Neural cell (in vitro differentiated cells): ENCODE results near the gene POLN. TPM values are rescaled to one million over a fixed set of nuclear protein-coding genes. Genes with fewer than 3 reads are reported as not detected.
"Not testable (repeated sequence)": the region's sequence is repeated elsewhere in the genome, so short reads cannot be mapped to it uniquely, and the experiment has no call there.

Source experiments
- H2AFZ ChIP-seq: fragments of 200-600, 300-800 bp; sonication (generic), shearing (Covaris generic); 2 replicates; pipeline ENCODE4 v1.6.0; 2014; ENCODE audit warnings: low read depth, mild to moderate bottlenecking, antibody characterized with exemption, low read length, moderate library complexity
- H3F3A ChIP-seq: fragments of 200-600 bp; shearing (Covaris generic); 2 replicates; pipeline ENCODE4 v1.6.1; 2016; ENCODE audit warnings: mild to moderate bottlenecking, moderate library complexity, mixed read lengths, antibody characterized with exemption, low read length; ENCODE audit not compliant: insufficient read depth, poor library complexity, severe bottlenecking
- H3K27ac ChIP-seq: fragments of 200-600, 300-800 bp; sonication (generic), shearing (Covaris generic); 2 replicates; pipeline ENCODE4 v1.5.1; 2014; ENCODE audit warnings: mild to moderate bottlenecking, low read length, moderate library complexity
- H3K27me3 ChIP-seq: fragments of 300-800, 200-600 bp; sonication (generic), shearing (Covaris generic); 2 replicates; pipeline ENCODE4 v1.6.0; 2014; ENCODE audit warnings: mild to moderate bottlenecking, low read depth, low read length, moderate library complexity; ENCODE audit not compliant: insufficient read depth
- H3K36me3 ChIP-seq: fragments of 300-800, 200-600 bp; sonication (generic), shearing (Covaris generic); 2 replicates; pipeline ENCODE4 v1.5.1; 2014; ENCODE audit warnings: mild to moderate bottlenecking, antibody characterized with exemption, low read length, moderate library complexity; ENCODE audit not compliant: insufficient read depth
- H3K4me2 ChIP-seq: fragments of 300-800, 200-600 bp; sonication (generic), shearing (Covaris generic); 2 replicates; pipeline ENCODE4 v1.6.0; 2014; ENCODE audit warnings: mild to moderate bottlenecking, low read length
- H3K4me3 ChIP-seq: fragments of 300-800, 200-600 bp; sonication (generic), shearing (Covaris generic); 2 replicates; pipeline ENCODE4 v1.5.1; 2014; ENCODE audit warnings: mild to moderate bottlenecking, low read length, moderate library complexity
- H3K79me2 ChIP-seq: fragments of 200-600 bp; shearing (Covaris generic); replicated peaks from 2 replicates; pipeline ENCODE4 v1.6.0; 2014; ENCODE audit warnings: mild to moderate bottlenecking, low read length, moderate library complexity; ENCODE audit not compliant: insufficient read depth
- H3K9ac ChIP-seq: fragments of 300-800, 200-600 bp; sonication (generic), shearing (Covaris generic); 2 replicates; pipeline ENCODE4 v1.6.1; 2016; ENCODE audit warnings: mild to moderate bottlenecking, low read length, mixed read lengths
- H3K9me2 ChIP-seq: fragments of 200-600 bp; shearing (Covaris generic); 2 replicates; pipeline ENCODE4 v1.6.1; 2016; ENCODE audit warnings: mild to moderate bottlenecking, low read length, mixed read lengths; ENCODE audit not compliant: insufficient read depth
- H3K9me3 ChIP-seq: fragments of 200-600, 300-800 bp; sonication (generic), shearing (Covaris generic); 2 replicates; pipeline ENCODE4 v1.6.1; 2016; ENCODE audit warnings: mild to moderate bottlenecking, mixed run types, low read length, moderate library complexity, mixed read lengths
- H4K20me1 ChIP-seq: fragments of 200-600 bp; shearing (Covaris generic); 2 replicates; pipeline ENCODE4 v1.6.1; 2016; ENCODE audit warnings: mild to moderate bottlenecking, mixed run types; ENCODE audit not compliant: insufficient read depth
- CTCF ChIP-seq: fragments of 450-650 bp; IDR thresholded peaks from 2 replicates; pipeline ENCODE4 v1.5.1; 2014; ENCODE audit warnings: antibody characterized with exemption, mild to moderate bottlenecking, moderate library complexity; ENCODE audit not compliant: poor library complexity, severe bottlenecking
- EP300 ChIP-seq: fragments of 450-650 bp; conservative IDR thresholded peaks from 2 replicates; pipeline ENCODE4 v1.6.1; 2014; ENCODE audit warnings: antibody characterized with exemption, mild to moderate bottlenecking, moderate library complexity; ENCODE audit not compliant: poor library complexity, severe bottlenecking
- EZH2 ChIP-seq: fragments of 200-600, 300-800 bp; shearing (Covaris generic), sonication (generic); IDR thresholded peaks from 2 replicates; pipeline ENCODE4 v1.6.1; 2014; ENCODE audit warnings: antibody characterized with exemption, low read length, borderline replicate concordance, mild to moderate bottlenecking; ENCODE audit not compliant: insufficient read depth, poor library complexity, severe bottlenecking
- MXI1 ChIP-seq: fragments of 450-650 bp; conservative IDR thresholded peaks from 2 replicates; pipeline ENCODE4 v1.6.1; 2014; ENCODE audit warnings: antibody characterized with exemption, mild to moderate bottlenecking; ENCODE audit not compliant: poor library complexity, severe bottlenecking
- POLR2AphosphoS5 ChIP-seq: IDR thresholded peaks from 2 replicates; pipeline ENCODE4 v1.6.1; 2012
- RAD21 ChIP-seq: fragments of 450-650 bp; conservative IDR thresholded peaks from 2 replicates; pipeline ENCODE4 v1.6.1; 2014; ENCODE audit warnings: antibody characterized with exemption, mild to moderate bottlenecking, moderate library complexity
- REST ChIP-seq: IDR thresholded peaks from 2 replicates; pipeline ENCODE4 v1.6.1; 2012; ENCODE audit warnings: borderline replicate concordance
- SMC3 ChIP-seq: fragments of 450-650 bp; conservative IDR thresholded peaks from 2 replicates; pipeline ENCODE4 v1.6.1; 2014; ENCODE audit warnings: antibody characterized with exemption, mild to moderate bottlenecking, moderate library complexity; ENCODE audit not compliant: poor library complexity
- TAF1 ChIP-seq: IDR thresholded peaks from 2 replicates; pipeline ENCODE4 v1.6.1; 2012; ENCODE audit warnings: low read depth
- polyA plus RNA-seq: library from polyadenylated mRNA; depleted of rRNA; stranded (reverse); fragments of >200 nt; gene quantifications from 2 replicates; pipeline ENCODE4 v1.2.3, GENCODE V29; 2014

Gene POLN
- polyA plus RNA-seq, 1 donor from 2014 or later: 1.1 TPM

- no peak overlapping the region for H3K4me2 ChIP-seq
- no peak for TF ChIP-seq MXI1
- no peak for TF ChIP-seq EZH2
- TF ChIP-seq TAF1: no peak
- TF ChIP-seq REST: no peak
- TF ChIP-seq EP300: no peak
- TF ChIP-seq RAD21: no peak
- no peak for TF ChIP-seq POLR2AphosphoS5
- no peak for TF ChIP-seq CTCF
- TF ChIP-seq SMC3: no peak
- no peak overlapping the region for H2AFZ ChIP-seq
Observed at GRCh38 chr4:2217726-2218125, 24.2 kb downstream of the POLN start.

GRCh38 chr4:2212831-2213230 is 29.1 kb downstream of the POLN start:
- Histone ChIP-seq H2AFZ (no peak overlapping the region), H3K79me2 (no peaks in the 10 kb centered on the region), H3K36me3 (no peaks in the 10 kb centered on the region), H3K9ac (no peak overlapping the region), H3K27ac (no peak overlapping the region), H4K20me1 (no peaks in the 10 kb centered on the region), H3K4me3 (no peak overlapping the region), H3K27me3 (no peaks in the 10 kb centered on the region), H3F3A (no peaks in the 10 kb centered on the region), H3K9me2 (no peaks in the 10 kb centered on the region), H3K4me2 (no peak overlapping the region), H3K9me3 (no peaks in the 10 kb centered on the region)
- TF ChIP-seq CTCF (no peak), REST (no peak), RAD21 (no peak), EZH2 (no peak), EP300 (no peak), POLR2AphosphoS5 (no peak), SMC3 (no peak), TAF1 (no peak), MXI1 (no peak)

More at GRCh38 chr4:2217726-2218125, 24.2 kb downstream of the POLN start:
- H3K27me3 ChIP-seq: no peaks in the 10 kb centered on the region
- no peaks in the 10 kb centered on the region for H3K9me3 ChIP-seq
- no peaks in the 10 kb centered on the region for H3K9me2 ChIP-seq
- no peak overlapping the region for H3K4me3 ChIP-seq
- no peak overlapping the region for H3K27ac ChIP-seq
- H3K36me3 ChIP-seq: no peaks in the 10 kb centered on the region
- H4K20me1 ChIP-seq: no peaks in the 10 kb centered on the region
- no peak overlapping the region for H3K9ac ChIP-seq
- no peaks in the 10 kb centered on the region for H3K79me2 ChIP-seq
- no peaks in the 10 kb centered on the region for H3F3A ChIP-seq

- H3K4me2 ChIP-seq, H3K36me3 ChIP-seq, H3K79me2 ChIP-seq, H3K4me3 ChIP-seq, H3K27ac ChIP-seq, H4K20me1 ChIP-seq, H3K9ac ChIP-seq, H3K27me3 ChIP-seq, H3K9me2 ChIP-seq, H3K9me3 ChIP-seq, H2AFZ ChIP-seq, H3F3A ChIP-seq: not testable (repeated sequence)
Observed at GRCh38 chr4:2202789-2203188, 39.1 kb downstream of the POLN start.
